Nucleus accumbens (tissue), 56 donors: Measurements from ENCODE around the gene FAM20C.

Source experiments
- DNase-seq, 56 donors: peaks; one replicate each; lab custom pipeline; 2025; lab: John Stamatoyannopoulos, UW

FAM20C gene

DNA sequence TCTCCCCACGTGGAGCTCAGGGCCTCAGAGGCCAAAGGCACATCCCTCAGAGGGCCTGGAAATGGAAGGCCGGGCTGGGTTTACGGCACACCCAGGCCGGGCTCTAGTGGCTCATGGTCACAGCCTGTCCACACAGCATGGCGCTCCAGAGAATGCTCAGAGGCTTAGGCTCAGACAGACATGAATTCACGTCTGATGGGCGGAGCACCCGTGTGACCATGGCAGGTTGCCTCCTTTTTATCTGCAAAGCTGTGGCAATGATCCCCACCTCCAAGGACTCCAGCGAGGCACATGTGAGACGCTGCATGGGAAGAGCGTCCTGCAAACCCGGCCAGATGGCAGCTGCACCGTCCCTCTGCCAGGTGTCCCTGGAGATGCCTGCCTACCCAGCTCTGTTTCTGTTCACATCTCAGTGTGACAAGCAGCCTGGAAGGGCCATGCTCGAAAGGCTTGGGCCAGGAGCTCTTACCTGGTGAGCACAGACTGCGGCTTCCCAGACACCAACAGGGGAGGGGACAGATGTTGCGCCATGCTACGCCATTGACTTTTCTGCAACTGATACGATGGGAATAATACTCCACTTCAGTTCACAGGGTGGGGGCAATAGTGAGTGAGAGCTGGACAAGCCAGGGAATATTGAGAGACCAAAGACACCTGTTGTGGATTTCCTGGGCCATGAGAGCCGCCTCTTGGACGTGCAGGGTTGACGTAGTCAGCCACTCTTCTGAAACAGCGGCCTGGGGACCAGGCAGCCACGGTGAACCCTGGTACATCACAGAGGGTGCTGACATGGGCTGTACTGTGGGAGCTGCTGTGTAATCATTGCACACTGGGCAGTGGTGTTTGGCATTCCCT lies 34.4 kb upstream of the FAM20C start:
- no peak for DNase-seq

DNA sequence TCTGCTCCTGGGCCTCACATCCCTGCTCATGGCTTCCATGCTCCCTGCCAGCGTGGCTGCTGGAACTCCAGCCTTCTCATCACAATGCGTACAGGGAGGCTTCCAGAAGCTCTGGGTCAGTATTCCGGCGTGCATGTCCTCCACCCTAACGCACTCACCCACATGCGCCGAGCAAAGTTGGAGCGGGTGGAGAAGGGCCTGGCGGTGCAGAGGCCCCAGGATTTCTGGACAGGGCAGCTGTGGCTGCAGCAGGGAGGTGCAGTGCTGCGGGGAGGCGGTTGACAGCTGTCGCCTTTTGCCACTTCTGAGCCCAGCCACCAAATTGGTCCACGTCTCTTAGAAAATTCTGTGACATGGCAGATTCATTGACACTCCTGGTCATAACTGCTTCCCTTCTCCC lies 33.6 kb upstream of the FAM20C start:
- no peak for DNase-seq

DNA sequence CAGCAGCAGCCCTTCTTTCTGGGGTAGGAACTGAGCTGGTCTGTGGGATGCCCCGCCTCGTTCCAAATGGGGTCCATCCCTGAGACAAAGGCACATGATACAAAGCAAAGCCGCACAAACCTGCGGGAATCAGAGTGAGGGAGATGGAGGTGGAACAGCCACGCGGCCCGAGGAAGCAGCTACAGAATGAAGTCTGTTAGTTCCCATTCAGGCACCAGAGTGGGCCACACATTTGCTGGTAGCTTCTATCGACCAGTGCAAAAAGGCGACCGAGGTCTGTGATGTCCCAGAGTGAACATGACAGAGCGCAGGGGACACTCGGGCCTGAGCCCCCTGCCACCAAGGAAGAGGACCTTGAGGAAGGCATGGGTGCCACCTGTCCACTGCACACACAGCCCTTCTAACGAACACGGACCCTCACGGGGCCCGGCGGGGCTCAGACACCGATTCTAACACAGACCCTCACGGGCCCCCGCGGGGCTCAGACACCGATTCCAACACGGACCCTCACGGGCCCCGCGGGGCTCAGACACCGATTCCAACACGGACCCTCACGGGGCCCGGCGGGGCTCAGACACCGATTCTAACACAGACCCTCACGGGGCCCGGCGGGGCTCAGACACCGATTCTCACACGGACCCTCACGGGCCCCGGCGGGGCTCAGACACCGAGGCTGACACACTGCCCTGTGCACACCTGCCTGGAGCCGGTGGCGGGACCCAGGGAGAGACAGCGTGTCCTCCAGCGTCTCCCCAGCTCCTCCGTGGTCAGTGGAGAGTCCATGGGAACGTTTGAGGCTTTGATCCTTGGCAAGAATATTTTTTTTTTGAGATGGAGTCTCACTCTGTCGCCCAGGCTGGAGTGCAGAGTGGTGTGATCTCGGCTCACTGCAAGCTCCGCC lies 32.8 kb upstream of the FAM20C start:
- peak in 9 of 56 donors; percentile 15 to 79 (median 39) for DNase-seq

DNA sequence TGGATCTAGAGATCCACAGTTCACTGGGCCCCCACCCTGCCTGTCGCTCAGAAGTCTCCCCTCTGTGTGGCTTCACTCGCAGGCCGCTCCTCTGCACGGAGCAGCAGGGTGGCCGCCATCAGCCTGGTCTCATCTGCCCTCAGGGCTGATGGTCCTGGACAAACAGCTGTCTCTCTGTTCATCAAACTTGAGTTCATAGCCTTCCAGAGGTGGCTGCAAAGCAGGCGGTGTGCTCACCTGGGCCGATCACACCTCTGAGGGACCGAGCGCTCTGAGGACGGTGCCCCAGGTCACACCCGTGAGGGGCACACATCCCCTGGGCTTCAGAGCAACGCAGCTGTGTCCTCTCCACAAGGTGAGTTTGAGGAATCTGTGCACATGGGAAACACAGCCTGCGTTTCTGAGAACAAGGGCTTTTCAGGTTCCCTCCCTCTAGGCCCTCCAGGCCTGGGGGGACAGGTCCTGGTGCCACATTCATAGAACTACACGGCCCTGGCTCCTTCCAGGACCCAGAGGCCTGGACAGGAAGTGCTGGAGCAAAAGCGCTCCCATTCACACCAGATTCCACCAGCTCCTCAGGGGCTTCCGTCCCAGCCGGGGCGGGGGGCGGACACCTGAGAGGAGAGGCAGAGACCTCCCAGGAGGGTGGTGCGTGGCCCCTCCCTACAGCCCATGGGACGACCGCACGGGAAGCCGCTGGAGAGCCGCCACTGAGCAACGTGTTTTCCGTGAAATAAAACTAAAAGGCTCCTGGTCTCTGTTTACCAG lies 31.2 kb upstream of the FAM20C start:
- DNase-seq = no peak

DNA sequence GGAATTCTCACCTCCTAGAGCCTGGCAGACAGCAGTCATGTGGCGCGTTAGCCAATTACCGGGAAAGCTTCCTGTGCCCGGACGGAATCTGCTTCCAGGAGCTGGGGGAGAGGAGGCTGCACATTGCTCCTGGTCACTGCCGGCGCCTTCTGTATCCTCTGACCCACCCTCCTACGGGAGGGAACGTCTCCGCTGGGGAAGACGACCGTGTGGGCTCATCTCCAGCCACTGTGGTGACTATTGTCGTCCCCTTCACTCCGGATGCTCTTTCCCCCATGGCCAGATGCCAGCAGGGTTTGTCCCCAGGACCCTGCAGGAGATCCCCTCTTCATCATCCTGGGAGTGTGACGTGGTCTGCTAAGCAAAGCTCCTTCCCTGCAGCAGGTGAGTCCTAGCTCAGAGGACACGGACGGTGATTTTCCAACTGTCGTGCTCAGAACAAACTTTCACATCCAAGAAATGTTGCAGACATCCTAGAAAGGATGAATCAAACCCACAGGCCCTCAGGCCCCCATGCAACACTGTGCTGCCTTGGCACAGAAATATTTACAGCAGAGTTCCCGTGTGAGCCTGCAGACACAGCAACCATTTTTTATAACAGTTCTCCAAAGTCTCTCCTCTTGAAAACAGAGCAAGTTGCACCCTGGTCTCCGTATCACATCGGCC lies 29.6 kb upstream of the FAM20C start:
- no peak for DNase-seq

DNA sequence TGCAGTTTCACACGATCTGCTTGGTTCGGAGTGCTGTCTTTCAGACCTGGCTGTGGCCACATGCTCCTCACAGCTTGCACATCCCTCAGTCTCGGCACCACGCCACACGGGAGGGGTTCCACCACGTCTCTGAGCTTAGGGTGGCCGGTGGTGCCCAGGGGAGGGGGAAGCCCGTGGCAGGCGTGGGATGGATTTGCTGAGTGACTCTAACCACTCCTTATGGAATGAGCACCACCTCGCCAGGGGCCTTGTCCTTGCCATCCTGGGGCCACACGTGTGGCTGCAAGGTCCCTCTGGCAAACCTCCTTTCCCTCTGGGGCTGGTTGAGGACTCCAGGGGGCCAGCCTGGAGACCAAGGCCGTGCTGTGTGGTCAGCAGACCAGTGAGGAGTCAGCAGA lies 29.1 kb upstream of the FAM20C start:
- DNase-seq = no peak

DNA sequence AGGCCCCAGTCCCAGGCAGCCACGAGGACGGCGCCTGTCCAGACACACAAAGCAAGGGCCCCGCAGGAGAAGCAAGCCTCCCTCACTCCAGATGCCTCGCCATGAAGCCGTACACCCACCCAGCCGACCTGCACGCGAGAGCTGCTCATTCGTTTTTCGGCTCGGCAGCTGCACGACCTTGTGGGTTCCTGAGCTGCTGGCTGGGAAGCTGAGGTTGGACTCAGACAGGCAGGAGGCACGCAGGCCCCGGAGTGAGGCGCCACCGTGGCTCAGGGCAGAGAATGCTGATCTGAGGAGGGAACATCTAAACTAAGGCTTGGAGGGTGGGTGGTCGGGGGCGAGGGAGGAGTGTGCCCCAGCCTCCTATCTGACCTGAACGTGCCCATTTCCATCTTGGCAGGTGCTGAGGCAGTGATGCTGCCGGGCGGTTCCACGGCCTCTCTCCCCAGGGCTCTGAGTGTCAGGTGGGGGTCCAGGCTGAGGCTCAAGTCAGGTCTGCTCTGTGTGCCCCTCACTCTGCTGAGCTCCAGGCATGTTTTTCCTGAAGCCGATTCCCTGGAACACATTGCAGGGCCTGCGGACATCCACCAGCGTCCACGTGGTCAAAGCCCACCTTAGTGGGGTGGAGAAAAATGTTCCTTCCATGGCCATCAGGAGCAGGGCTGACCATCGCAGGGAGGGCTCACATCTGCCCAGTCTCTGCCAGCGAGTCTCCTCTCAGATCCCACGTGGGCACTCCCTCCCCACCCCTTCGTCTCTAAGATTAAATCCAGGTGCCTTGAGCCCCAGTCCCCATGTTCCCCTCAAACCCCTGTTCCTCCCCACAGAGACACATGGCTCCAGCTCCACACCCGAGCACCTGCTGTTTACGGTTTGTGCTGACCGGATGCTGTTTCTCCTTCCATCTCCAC lies 28.1 kb upstream of the FAM20C start:
- no peak for DNase-seq

DNA sequence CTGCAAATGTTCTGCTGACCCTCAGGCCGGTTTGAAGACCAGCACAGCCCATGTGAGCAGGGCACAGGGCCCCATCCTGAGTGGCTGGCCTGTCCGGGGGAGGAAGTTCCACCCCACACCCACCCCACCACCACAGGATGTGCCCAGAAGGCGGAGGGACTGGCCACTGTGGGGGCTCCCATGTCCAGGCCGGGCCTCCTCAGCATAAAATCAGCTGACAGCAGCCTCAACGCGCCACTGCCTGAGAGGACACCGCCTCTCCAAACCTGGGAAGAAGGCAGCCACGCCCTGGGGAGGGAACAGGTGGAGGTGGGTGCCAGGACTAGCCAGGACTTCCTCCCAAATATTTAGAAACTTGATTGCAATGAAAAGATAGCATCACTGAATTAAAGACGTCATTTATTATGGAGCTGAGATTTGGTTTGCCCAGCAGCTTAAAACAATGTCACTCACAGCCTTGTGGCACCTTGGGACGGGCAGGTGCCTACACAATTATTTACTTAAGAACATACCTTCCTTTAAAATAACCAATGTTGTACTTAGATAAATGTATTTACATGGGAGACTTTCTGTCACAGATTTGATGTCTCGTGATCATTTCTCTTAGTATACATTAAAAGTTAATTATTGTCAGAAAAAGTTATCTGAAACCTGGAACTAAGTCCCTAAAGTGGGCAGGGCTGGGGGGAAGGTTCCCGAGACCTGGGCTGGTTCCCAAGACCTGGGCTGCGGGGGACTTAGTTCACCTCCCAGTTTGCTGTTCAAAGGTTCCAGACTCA lies 27.3 kb upstream of the FAM20C start:
- peak in 8 of 56 donors; percentile 13 to 57 (median 18) for DNase-seq

DNA sequence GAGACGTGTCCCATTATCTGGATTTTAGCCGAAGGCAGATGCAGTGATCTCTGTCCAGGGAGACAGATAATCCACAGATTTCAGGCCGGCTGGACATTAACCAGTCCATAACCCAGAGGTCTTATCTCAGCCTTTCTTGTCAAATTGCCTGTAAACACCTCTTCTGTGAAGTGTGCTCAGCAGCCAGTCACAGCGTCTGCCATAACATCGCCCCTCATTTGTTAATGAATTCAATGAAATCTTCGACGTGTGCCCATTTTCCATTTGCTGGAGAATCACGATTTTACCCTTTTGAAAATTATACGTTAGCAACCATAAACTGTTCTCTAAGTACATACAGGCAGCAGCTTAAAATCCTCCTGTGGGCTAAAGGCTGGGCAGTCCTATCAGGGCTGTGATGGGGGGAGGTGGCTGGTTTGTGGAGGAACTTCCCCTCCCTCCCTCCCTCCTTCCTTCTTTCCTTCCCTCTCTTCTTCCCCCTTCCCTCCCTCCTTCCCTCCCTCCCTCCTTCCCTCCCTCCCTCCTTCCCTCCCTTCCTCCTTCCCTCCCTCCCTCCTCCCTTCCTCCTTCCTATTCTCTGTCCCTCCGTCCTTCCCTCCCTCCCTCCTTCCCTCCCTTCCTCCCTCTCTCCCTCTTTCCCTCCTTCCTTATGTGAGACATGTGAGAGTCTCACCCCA lies 26.6 kb upstream of the FAM20C start:
- no peak for DNase-seq

DNA sequence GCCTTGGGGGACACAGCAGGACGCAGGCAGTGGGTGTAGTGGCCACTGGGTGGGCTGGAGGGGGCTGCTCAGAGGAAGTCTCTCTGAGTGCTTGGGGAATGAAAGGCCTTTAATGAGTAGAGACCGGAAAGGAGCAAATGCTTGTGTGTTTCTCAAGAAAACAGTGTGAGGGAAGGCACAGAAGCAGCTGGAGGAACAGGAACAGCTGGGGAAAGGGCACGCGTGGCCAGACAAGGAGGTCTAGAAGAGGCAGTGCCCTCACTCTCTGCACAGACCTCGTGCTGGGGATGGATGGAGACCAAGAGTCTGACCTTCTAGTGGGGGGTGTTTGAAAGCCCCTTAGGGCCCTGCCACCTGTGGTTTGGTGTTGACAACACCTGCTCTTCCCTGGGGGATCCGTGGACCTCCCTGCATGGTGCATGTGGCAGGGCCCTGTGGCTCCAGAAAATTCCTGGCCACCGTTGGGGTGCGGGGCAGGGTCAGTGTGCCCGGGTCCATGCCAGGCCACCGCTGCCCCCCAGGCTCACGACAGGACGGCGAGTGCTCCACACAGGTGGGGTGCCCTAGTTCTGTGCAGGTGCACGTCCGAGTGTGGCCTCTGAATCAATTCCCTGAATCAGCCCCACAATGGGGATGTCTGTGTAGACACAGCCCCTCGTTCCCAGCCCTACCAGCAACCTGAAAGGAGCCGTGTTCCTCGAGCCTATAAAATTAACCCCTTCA lies 25.9 kb upstream of the FAM20C start:
- no peak for DNase-seq

DNA sequence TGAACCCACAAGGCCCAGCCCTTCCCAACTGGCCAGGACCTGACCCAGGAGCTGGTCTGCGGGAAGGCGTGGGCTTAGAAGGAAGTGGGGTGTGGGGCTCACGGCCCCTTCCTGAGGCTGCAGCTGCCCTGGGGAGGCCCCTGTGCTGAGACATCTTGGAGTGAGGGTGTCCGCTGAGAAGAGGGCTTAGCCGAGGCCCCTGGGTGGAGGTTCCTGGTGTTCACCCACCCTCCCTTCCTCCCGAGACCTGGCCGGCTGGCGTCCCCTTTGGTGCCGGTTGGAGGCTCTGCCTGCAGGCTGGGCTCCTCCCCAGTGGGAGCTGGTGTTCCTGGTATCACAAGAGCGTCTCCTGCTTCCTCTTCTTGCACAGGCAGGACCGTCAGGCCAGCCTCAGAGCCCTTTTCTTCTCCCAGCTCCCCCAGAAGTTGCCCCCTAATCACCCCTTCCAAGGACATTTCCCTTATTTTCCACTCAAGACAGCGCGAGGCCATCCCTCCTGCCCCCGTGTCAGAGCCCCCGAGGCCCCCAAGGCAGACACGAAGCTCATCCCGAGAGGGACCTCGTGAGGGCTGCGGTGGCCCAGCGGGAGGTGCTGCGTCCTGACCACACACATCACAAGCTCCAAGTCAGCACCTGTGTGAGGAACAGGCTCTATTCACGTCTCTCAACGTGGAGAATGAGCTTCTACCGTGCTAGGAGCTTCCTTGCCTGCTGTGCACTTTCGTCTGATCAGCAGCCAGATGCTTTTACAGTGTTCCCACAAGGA lies 25.1 kb upstream of the FAM20C start:
- DNase-seq = no peak

DNA sequence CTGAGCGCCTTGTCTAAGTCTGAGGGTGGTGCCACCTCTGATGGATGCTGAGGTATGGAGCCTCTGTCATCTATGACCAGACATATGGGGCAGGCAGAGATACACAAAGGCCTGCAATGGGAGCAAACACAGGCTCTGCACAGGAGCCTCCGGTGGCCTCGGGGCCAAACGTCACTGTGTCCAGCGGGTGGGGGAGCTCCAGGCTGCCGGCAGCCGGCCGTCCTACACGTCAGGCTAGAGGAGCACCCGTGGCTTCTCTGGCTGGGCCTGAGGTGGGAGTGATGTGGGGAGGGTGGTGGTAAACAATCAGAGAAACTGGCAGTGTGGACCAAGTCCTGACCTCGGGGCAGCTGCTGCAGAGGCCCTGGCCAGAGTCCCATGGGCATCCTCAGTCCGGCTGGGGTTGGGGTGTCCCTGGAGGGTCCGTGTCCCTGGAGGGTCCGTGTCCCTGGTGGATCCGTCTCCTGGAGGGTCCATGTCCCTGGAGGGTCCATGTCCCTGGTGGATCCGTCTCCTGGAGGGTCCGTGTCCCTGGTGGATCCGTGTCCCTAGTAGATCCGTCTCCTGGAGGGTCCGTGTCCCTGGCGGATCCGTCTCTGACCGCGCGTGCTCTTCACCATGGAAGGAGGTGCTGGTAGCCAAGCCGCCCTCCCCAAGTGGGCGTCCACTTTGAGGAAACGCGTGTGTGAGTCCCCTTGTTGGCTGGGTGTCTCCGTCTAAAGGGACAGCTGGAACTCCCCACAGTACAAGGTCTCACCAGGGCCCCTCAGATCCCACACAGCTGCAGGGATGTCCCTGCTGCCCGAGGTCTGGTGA lies 24.2 kb upstream of the FAM20C start:
- DNase-seq = no peak

DNA sequence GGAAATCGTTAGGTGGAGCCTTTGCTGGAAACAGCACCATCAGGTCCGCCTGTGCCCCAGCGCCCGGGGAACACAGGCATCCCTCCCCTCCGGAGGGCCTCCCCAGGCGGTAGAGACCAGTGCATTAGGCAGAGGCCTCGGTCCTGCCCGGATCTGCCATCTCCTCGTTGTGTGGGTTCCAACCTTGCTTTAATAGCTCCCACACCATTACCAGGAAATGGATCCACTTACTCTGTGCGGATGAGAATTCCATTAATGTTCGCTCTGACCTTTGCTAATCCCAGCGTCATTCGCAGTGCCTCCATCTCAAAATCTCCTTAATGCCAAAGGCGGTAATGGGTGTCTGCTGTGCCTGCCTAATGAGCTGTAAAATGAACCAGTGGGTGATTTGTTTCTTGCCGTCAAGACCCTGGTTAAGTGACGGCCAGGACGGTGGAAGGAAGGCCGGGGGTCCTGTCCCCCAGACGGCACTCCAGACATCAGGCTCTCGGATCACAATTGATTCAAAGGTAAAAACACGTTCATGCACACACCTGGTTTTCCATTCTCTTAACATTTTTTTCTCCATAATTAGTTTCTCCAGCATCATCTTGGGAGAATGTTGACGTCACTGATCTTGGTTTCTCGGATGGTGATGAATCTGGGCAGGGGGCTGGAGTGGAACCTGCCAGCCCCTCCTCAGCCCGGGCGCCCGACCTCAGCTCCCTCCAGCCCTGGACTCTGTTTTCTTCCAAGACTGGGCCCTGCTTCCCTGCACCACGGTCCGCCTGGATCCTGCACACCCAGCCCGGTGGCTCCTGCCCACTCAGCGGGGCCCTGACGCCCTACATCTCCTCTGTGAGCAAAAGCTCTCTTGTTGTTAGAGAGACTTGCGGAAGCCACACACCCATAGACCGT lies 22.8 kb upstream of the FAM20C start:
- no peak for DNase-seq

DNA sequence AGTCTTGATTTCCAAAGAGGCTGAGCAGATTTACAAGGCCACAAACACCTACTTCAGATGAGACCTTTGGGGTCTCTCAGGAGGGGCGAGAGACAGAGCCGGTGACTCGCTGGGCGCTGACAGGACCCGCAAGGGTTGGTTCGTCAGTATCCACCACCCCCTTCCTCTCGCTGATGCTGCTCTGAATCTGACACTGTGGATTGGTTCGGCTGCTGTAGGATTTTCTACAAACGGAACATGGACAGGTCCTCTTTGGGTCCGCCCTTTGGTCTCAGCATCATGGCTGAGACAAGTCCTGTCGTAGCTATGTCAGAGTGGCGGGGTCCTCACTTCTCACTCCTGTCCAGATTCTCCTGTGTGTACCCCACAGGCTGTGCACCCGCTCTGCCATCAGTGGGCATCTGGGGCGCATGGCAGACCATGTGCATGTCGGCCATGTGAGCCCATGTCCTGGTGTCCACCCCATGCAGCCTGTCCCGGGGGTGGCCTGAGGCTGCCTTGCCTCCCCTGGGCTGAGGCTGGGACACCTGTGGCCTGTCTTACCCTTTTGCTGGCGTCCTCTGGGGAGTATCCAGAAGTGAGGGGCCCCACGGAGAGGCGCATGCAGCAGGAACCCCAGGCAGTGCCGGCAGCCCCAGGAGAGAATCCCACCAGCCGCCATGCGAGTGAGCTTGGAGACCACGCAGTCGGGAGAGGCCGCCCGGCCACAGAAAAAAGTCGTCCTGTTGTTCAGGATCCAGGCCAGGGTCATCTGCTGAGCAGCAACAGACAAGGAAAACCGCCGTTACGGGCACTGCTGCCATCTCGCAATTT lies 21.6 kb upstream of the FAM20C start:
- DNase-seq = no peak
